ENCODE measurements around the gene TRRAP. TPM values are rescaled to one million over a fixed set of nuclear protein-coding genes. Genes with fewer than 3 reads are reported as not detected.

The TRRAP gene
- total and polyA plus RNA-seq, 4 donors = 4.3 to 22.7 (median 10.1) TPM

GRCh38 chr7:99003419-99003818 lies 125.1 kb downstream of the TRRAP start:
- TF ChIP-seq RAD21 (IDR thresholded peaks at IDR 0.05) = no peak
- no peak for TF ChIP-seq SP1 (IDR thresholded peaks at IDR 0.05)
- TF ChIP-seq FOXA2 (IDR thresholded peaks at IDR 0.05) = no peak
- no peak for TF ChIP-seq RXRA (IDR thresholded peaks at IDR 0.05)
- no peak for TF ChIP-seq NR2F2 (IDR thresholded peaks at IDR 0.05)
- TF ChIP-seq ZBTB33 (IDR thresholded peaks at IDR 0.05) = no peak
- TF ChIP-seq TAF1 (conservative IDR thresholded peaks at IDR 0.05) = no peak
- no peak for TF ChIP-seq REST (IDR thresholded peaks at IDR 0.05)
- no peak for TF ChIP-seq GABPA (IDR thresholded peaks at IDR 0.05 in 1 of 2, conservative IDR thresholded peaks at IDR 0.05 in 1 of 2)
- TF ChIP-seq EGR1 (IDR thresholded peaks at IDR 0.05; ENCODE audit: low read depth in 2 of 2) = no peak
- TF ChIP-seq HNF4A (conservative IDR thresholded peaks at IDR 0.05) = no peak
- no peak for TF ChIP-seq MAX (IDR thresholded peaks at IDR 0.05)
- no peak for TF ChIP-seq YY1 (IDR thresholded peaks at IDR 0.05)
- TF ChIP-seq JUND (IDR thresholded peaks at IDR 0.05) = no peak
- no peak for TF ChIP-seq FOXA1 (IDR thresholded peaks at IDR 0.05)
- Histone ChIP-seq H3K27ac (ENCODE audit: low read depth in 1 of 2, low read length in 2 of 2) (no peak overlapping the region), H3K27me3 (ENCODE audit: control insufficient read depth in 4 of 4, insufficient read depth in 4 of 4, low read length in 3 of 4) (no peaks in the 10 kb centered on the region), H3K9me3 (ENCODE audit: control insufficient read depth in 4 of 4, low read length in 3 of 4) (no peaks in the 10 kb centered on the region), H3K9ac (ENCODE audit: low read depth in 1 of 2, low read length in 2 of 2) (no peak overlapping the region), H3K36me3 (ENCODE audit: control insufficient read depth in 4 of 4, insufficient read depth in 3 of 4, low read depth in 1 of 4, low read length in 3 of 4) (peaks cover 13 to 81% (median 40%) of the 10 kb centered on the region in 4 donors), H3K4me1 (ENCODE audit: control insufficient read depth in 4 of 4, insufficient read depth in 4 of 4, low read length in 3 of 4) (no peaks in the 10 kb centered on the region), H3K4me3 (ENCODE audit: low read depth in 1 of 3, low read length in 3 of 3) (no peak overlapping the region)
- 94% methylated on average over 15 of the region's 15 CpGs for WGBS
- DNase-seq (ENCODE audit: low spot score) = no peak

- DNase-seq (ENCODE audit: low spot score) = no peak
- Histone ChIP-seq H3K27me3 (ENCODE audit: control insufficient read depth in 4 of 4, insufficient read depth in 4 of 4, low read length in 3 of 4) (no peaks in the 10 kb centered on the region), H3K9ac (ENCODE audit: low read depth in 1 of 2, low read length in 2 of 2) (no peak overlapping the region), H3K27ac (ENCODE audit: low read depth in 1 of 2, low read length in 2 of 2) (no peak overlapping the region), H3K9me3 (ENCODE audit: control insufficient read depth in 4 of 4, low read length in 3 of 4) (no peaks in the 10 kb centered on the region), H3K4me3 (ENCODE audit: low read depth in 1 of 3, low read length in 3 of 3) (no peak overlapping the region), H3K36me3 (ENCODE audit: control insufficient read depth in 4 of 4, insufficient read depth in 3 of 4, low read depth in 1 of 4, low read length in 3 of 4) (peaks cover 18 to 81% (median 38%) of the 10 kb centered on the region in 4 donors), H3K4me1 (ENCODE audit: control insufficient read depth in 4 of 4, insufficient read depth in 4 of 4, low read length in 3 of 4) (no peaks in the 10 kb centered on the region)
- 96% methylated on average over 8 of the region's 8 CpGs for whole genome bisulfite sequencing
- TF ChIP-seq GABPA (IDR thresholded peaks at IDR 0.05 in 1 of 2, conservative IDR thresholded peaks at IDR 0.05 in 1 of 2) (no peak), REST (IDR thresholded peaks at IDR 0.05) (no peak), TAF1 (conservative IDR thresholded peaks at IDR 0.05) (no peak), FOXA2 (IDR thresholded peaks at IDR 0.05) (no peak)
Measured at GRCh38 chr7:99004216-99004615, 125.9 kb downstream of the TRRAP start.
